ENCODE data around the gene OXTR.

DNA sequence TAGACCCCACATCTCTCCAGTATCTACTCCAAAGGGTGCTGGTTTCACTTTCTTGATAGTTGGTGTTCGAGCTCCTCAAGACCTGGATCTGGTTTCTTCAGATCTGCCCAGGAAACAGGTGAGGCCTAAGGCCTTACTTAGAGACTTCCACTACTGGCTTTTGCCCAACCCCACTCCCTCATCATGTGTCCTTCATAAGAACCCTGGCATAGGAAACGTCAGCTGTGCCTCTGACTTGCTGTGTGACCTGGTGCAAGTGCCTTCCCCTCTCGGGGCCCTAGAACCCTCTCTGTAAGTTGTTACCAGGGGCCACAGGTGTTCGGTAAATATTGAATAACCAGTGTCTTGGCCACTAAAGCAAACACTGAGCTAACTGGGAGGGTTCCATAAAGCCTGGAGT, 3.9 kb downstream of the OXTR start:
- TF ChIP-seq POLR2A (IDR thresholded peaks at IDR 0.05) = no peak
- TF ChIP-seq, protein P1, sequence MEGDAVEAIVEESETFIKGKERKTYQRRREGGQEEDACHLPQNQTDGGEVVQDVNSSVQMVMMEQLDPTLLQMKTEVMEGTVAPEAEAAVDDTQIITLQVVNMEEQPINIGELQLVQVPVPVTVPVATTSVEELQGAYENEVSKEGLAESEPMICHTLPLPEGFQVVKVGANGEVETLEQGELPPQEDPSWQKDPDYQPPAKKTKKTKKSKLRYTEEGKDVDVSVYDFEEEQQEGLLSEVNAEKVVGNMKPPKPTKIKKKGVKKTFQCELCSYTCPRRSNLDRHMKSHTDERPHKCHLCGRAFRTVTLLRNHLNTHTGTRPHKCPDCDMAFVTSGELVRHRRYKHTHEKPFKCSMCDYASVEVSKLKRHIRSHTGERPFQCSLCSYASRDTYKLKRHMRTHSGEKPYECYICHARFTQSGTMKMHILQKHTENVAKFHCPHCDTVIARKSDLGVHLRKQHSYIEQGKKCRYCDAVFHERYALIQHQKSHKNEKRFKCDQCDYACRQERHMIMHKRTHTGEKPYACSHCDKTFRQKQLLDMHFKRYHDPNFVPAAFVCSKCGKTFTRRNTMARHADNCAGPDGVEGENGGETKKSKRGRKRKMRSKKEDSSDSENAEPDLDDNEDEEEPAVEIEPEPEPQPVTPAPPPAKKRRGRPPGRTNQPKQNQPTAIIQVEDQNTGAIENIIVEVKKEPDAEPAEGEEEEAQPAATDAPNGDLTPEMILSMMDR (IDR thresholded peaks at IDR 0.05) = no peak
